Stomach (tissue), 9 donors: ENCODE data around the gene EDEM3. TPM values are rescaled to one million over a fixed set of nuclear protein-coding genes. Genes with fewer than 3 reads are reported as not detected.

Experiments used
- DNase-seq, 2 donors: peaks; one replicate each; pipeline versions ENCODE4 v3.0.0 to v3.0.0-alpha.2; 2013 to 2019
- H3K27ac ChIP-seq, 5 donors: fragments of 200-600 bp in 4 of 5; sonication (generic) in 4 of 5; one replicate each; pipeline ENCODE4 v1.5.1; 2013 to 2019; ENCODE audit warnings: mild to moderate bottlenecking in 1 of 5, moderate library complexity in 1 of 5
- H3K27me3 ChIP-seq, 3 donors: fragments of 200-600 bp; sonication (generic); one replicate each; pipeline ENCODE4 v1.5.1; 2017 to 2019; ENCODE audit warnings: mixed run types in 1 of 3
- H3K36me3 ChIP-seq, 4 donors: fragments of 200-600 bp; sonication (generic); 1 replicate in 3 of 4; 2 replicates in 1 of 4; pipeline ENCODE4 v1.5.1; 2016 to 2019
- H3K4me1 ChIP-seq, 4 donors: fragments of 200-600 bp; sonication (generic); one replicate each; pipeline ENCODE4 v1.5.1; 2016 to 2019
- H3K4me3 ChIP-seq, 4 donors: fragments of 200-600 bp; sonication (generic) in 3 of 4; one replicate each; pipeline ENCODE4 v1.5.1; 2016 to 2019; ENCODE audit warnings: mild to moderate bottlenecking in 1 of 4
- H3K9me3 ChIP-seq, 4 donors: fragments of 200-600 bp; sonication (generic); one replicate each; pipeline ENCODE4 v1.5.1; 2016 to 2019
- CTCF ChIP-seq, 7 experiments: fragments of 450-650 bp in 4 of 7; fragments of 200-600 bp in 3 of 7; sonication (generic) in 3 of 7; IDR thresholded peaks; one replicate each; pipeline ENCODE4 v1.5.1; 2016 to 2019; ENCODE audit warnings: antibody characterized with exemption in 7 of 7, control low read depth in 2 of 7, mild to moderate bottlenecking in 1 of 7
- EP300 ChIP-seq: sonication (generic); formaldehyde crosslinking; IDR thresholded peaks from one replicate; pipeline ENCODE4 v1.6.1; 2017; ENCODE audit warnings: antibody characterized with exemption
- POLR2A ChIP-seq, 4 donors: fragments of 450-650 bp; IDR thresholded peaks; one replicate each; pipeline ENCODE4 v1.6.1; 2016; ENCODE audit warnings: antibody characterized with exemption in 4 of 4, control low read depth in 2 of 4, mild to moderate bottlenecking in 1 of 4, moderate library complexity in 1 of 4
- POLR2AphosphoS5 ChIP-seq, 3 donors: sonication (generic); formaldehyde crosslinking; IDR thresholded peaks; one replicate each; pipeline ENCODE4 v1.6.1; 2016; ENCODE audit warnings: antibody characterized with exemption in 3 of 3
- WGBS, 5 donors: extraction: QIAGEN DNeasy Blood & Tissue Kit in 3 of 5; methylation state at CpG; one replicate each; pipeline versions ENCODE4 v1.1.5 to v1.1.7; 2013 to 2018; 5-methylcytosine and 5-hydroxymethylcytosine counted together
- intact Hi-C: fragments of 100-400 bp; cut with DNase I; formaldehyde crosslinking; loops from one replicate; pipeline ENCODE4 v1.15.1; 2023; ENCODE audit warnings: low total_unique reads
- polyA plus RNA-seq, 3 donors: library from polyadenylated mRNA; stranded (reverse); fragments of 200-250 nt; gene quantifications; one replicate each; pipeline ENCODE4 v1.2.3, GENCODE V29; 2013
- total RNA-seq, 5 donors: library from RNA; depleted of rRNA; stranded (reverse); fragments of >200 nt; gene quantifications; one replicate each; pipeline versions ENCODE4 v1.1.0 to v1.2.3, GENCODE V29; 2014 to 2016
- donor health status: healthy with polysubstance abuse.
- donor health status: Bipolar disorder and iron deficiency.
- donor health status: healthy.

Gene EDEM3
- total and polyA plus RNA-seq, 8 donors, result 8.1 to 144 (median 24.9) TPM

- Histone ChIP-seq H3K27ac (no peak overlapping the region), H3K4me3 (no peak overlapping the region), H3K9me3 (peaks cover 0 to 8% (median 0%) of the 10 kb centered on the region in 4 donors), H3K4me1 (peaks cover 0 to 22% (median 10%) of the 10 kb centered on the region in 4 donors), H3K27me3 (no peaks in the 10 kb centered on the region), H3K36me3 (no peaks in the 10 kb centered on the region)
- intact Hi-C loops, result no loop called here
- DNase-seq, result no peak
- 67 to 87% (median 78%) methylated on average over 5 of the region's 5 CpGs for WGBS, 5 donors
- no peak for TF ChIP-seq CTCF (IDR thresholded peaks at IDR 0.05)
- no peak for TF ChIP-seq EP300
- TF ChIP-seq POLR2A (IDR thresholded peaks at IDR 0.05), result no peak
- no peak for TF ChIP-seq POLR2AphosphoS5 (IDR thresholded peaks at IDR 0.05)
These were observed 104.3 kb downstream of the EDEM3 start for GRCh38 chr1:184650177-184650866.

- Histone ChIP-seq H3K9me3 (peaks cover 0 to 8% (median 0%) of the 10 kb centered on the region in 4 donors), H3K27ac (peak overlapping the region in 2 of 5 donors; percentile 45 to 58), H3K4me3 (no peak overlapping the region), H3K4me1 (peaks cover 0 to 22% (median 10%) of the 10 kb centered on the region in 4 donors), H3K27me3 (no peaks in the 10 kb centered on the region), H3K36me3 (no peaks in the 10 kb centered on the region)
- TF ChIP-seq POLR2A (IDR thresholded peaks at IDR 0.05), result no peak
- no peak for TF ChIP-seq CTCF (IDR thresholded peaks at IDR 0.05)
- TF ChIP-seq EP300, result no peak
- TF ChIP-seq POLR2AphosphoS5 (IDR thresholded peaks at IDR 0.05), result no peak
- no peak for DNase-seq
- intact Hi-C loops, result no loop called here
- 69 to 87% (median 82%) methylated on average over 7 of the region's 7 CpGs for WGBS, 5 donors
These were observed 105.2 kb downstream of the EDEM3 start for GRCh38 chr1:184649451-184649888.

- H3K4me3 ChIP-seq, result no peak overlapping the region
- no peaks in the 10 kb centered on the region for H3K27me3 ChIP-seq
- TF ChIP-seq EP300 (no peak), POLR2A (IDR thresholded peaks at IDR 0.05) (no peak), POLR2AphosphoS5 (IDR thresholded peaks at IDR 0.05) (no peak), CTCF (IDR thresholded peaks at IDR 0.05) (no peak)
- peak overlapping the region in 2 of 5 donors; percentile 45 to 58 for H3K27ac ChIP-seq
- intact Hi-C loops, result no loop called here
- no peaks in the 10 kb centered on the region for H3K36me3 ChIP-seq
- H3K9me3 ChIP-seq, result peaks cover 0 to 8% (median 0%) of the 10 kb centered on the region in 4 donors
- H3K4me1 ChIP-seq, result peaks cover 0 to 22% (median 10%) of the 10 kb centered on the region in 4 donors
- WGBS, 5 donors, result 85 to 92% (median 88%) methylated on average over 6 of the region's 6 CpGs
- DNase-seq, result no peak
These were observed 105.8 kb downstream of the EDEM3 start for GRCh38 chr1:184648856-184649201.

GRCh38 chr1:184648160-184648855 is 106.3 kb downstream of the EDEM3 start:
- Histone ChIP-seq H3K4me3 (no peak overlapping the region), H3K9me3 (peaks cover 0 to 8% (median 0%) of the 10 kb centered on the region in 4 donors), H3K36me3 (no peaks in the 10 kb centered on the region), H3K27me3 (no peaks in the 10 kb centered on the region), H3K27ac (peak overlapping the region in 1 of 5 donors; percentile 45), H3K4me1 (peaks cover 0 to 22% (median 10%) of the 10 kb centered on the region in 4 donors)
- TF ChIP-seq POLR2A (IDR thresholded peaks at IDR 0.05) (no peak), EP300 (no peak), POLR2AphosphoS5 (IDR thresholded peaks at IDR 0.05) (no peak), CTCF (IDR thresholded peaks at IDR 0.05) (no peak)
- intact Hi-C loops, result no loop called here
- WGBS, 5 donors, result 77 to 95% (median 91%) methylated on average over 4 of the region's 4 CpGs
- DNase-seq, result no peak
